CD14-positive monocyte (primary cell): ENCODE data around the gene FOXJ1. TPM values are rescaled to one million over a fixed set of nuclear protein-coding genes. Genes with fewer than 3 reads are reported as not detected.

Source experiments
- DNase-seq, 3 donors: peaks; one replicate each; pipeline ENCODE4 v3.0.0-alpha.2; 2011 to 2022
- H2AFZ ChIP-seq: 2 replicates; pipeline ENCODE4 v1.6.0; 2012; ENCODE audit warnings: mild to moderate bottlenecking, low read depth, low read length, inconsistent platforms; ENCODE audit not compliant: insufficient read depth, poor library complexity, severe bottlenecking
- H3K27ac ChIP-seq, 2 donors: 1 replicate in 1 of 2; 2 replicates in 1 of 2; pipeline ENCODE4 v1.5.1; 2012 to 2013; ENCODE audit warnings: low read length in 2 of 2, control low read depth in 1 of 2, inconsistent platforms in 1 of 2, low read depth in 1 of 2, mild to moderate bottlenecking in 1 of 2
- H3K27me3 ChIP-seq, 2 donors: one replicate each; pipeline versions ENCODE4 v1.6.0 to v1.6.1; 2011 to 2013; ENCODE audit warnings: low read length in 2 of 2; ENCODE audit not compliant: control insufficient read depth in 2 of 2, insufficient read depth in 2 of 2
- H3K36me3 ChIP-seq, 2 donors: replicated peaks in 1 of 2; 1 replicate in 1 of 2; 2 replicates in 1 of 2; pipeline versions ENCODE4 v1.5.1 to v1.6.1; 2012 to 2013; ENCODE audit warnings: low read length in 2 of 2, control low read depth in 1 of 2, inconsistent platforms in 1 of 2, mild to moderate bottlenecking in 1 of 2; ENCODE audit not compliant: insufficient read depth in 2 of 2, control insufficient read depth in 1 of 2
- H3K4me1 ChIP-seq, 2 donors: 1 replicate in 1 of 2; 2 replicates in 1 of 2; pipeline versions ENCODE4 v1.5.1 to v1.6.1; 2012 to 2013; ENCODE audit warnings: low read length in 2 of 2, control low read depth in 1 of 2, inconsistent platforms in 1 of 2, mild to moderate bottlenecking in 1 of 2, moderate library complexity in 1 of 2; ENCODE audit not compliant: insufficient read depth in 2 of 2, control insufficient read depth in 1 of 2
- H3K4me2 ChIP-seq: replicated peaks from 2 replicates; pipeline ENCODE3; 2012; ENCODE audit warnings: low read length, moderate library complexity, mild to moderate bottlenecking; ENCODE audit not compliant: poor library complexity, severe bottlenecking; ENCODE audit errors: extremely low read depth
- H3K4me3 ChIP-seq, 3 experiments: fragments of 200-600 bp in 1 of 3; sonication (generic) in 1 of 3; replicated peaks in 1 of 3; 1 replicate in 2 of 3; 2 replicates in 1 of 3; pipeline ENCODE4 v1.5.1; 2011 to 2013; ENCODE audit warnings: low read length in 3 of 3, mild to moderate bottlenecking in 3 of 3, control low read depth in 2 of 3, low read depth in 2 of 3, inconsistent platforms in 1 of 3, moderate library complexity in 1 of 3
- H3K79me2 ChIP-seq: 2 replicates; pipeline ENCODE4 v1.6.0; 2012; ENCODE audit warnings: mild to moderate bottlenecking, control low read depth, inconsistent platforms, low read length, moderate library complexity; ENCODE audit not compliant: insufficient read depth
- H3K9ac ChIP-seq: 2 replicates; pipeline ENCODE4 v1.6.0; 2017; ENCODE audit warnings: low read length, mild to moderate bottlenecking; ENCODE audit not compliant: insufficient read depth, poor library complexity, severe bottlenecking
- H3K9me3 ChIP-seq, 2 donors: replicated peaks in 1 of 2; 1 replicate in 1 of 2; 2 replicates in 1 of 2; pipeline versions ENCODE4 v1.5.1 to v1.6.1; 2012 to 2013; ENCODE audit warnings: low read length in 2 of 2, control low read depth in 1 of 2; ENCODE audit not compliant: control insufficient read depth in 1 of 2, insufficient read depth in 1 of 2
- H4K20me1 ChIP-seq: 2 replicates; pipeline ENCODE4 v1.6.0; 2012; ENCODE audit warnings: mild to moderate bottlenecking, low read length, control low read depth, moderate library complexity; ENCODE audit not compliant: insufficient read depth
- H3K27ac Mint-ChIP-seq, 7 donors: one replicate each; pipeline ENCODE4 v1.8.0; 2020; ENCODE audit warnings: mild to moderate bottlenecking in 7 of 7, mixed read lengths in 7 of 7, moderate library complexity in 6 of 7, inconsistent platforms in 2 of 7
- H3K27me3 Mint-ChIP-seq, 3 donors: one replicate each; pipeline ENCODE4 v1.8.0; 2021 to 2022; ENCODE audit warnings: low read depth in 3 of 3, mild to moderate bottlenecking in 3 of 3, mixed read lengths in 3 of 3, moderate library complexity in 3 of 3, inconsistent platforms in 1 of 3
- H3K36me3 Mint-ChIP-seq, 2 donors: one replicate each; pipeline ENCODE4 v1.8.0; 2020; ENCODE audit warnings: mixed read lengths in 2 of 2, inconsistent platforms in 1 of 2, mild to moderate bottlenecking in 1 of 2
- H3K4me1 Mint-ChIP-seq: one replicate; pipeline ENCODE4 v1.8.0; 2020; ENCODE audit warnings: mild to moderate bottlenecking, mixed read lengths
- H3K4me3 Mint-ChIP-seq, 2 donors: one replicate each; pipeline ENCODE4 v1.8.0; 2020; ENCODE audit warnings: mild to moderate bottlenecking in 2 of 2, mixed read lengths in 2 of 2, moderate library complexity in 1 of 2
- H3K9me3 Mint-ChIP-seq, 7 donors: one replicate each; pipeline ENCODE4 v1.8.0; 2020 to 2022; ENCODE audit warnings: mixed read lengths in 7 of 7, mild to moderate bottlenecking in 6 of 7, moderate library complexity in 6 of 7, inconsistent platforms in 2 of 7
- WGBS: methylation state at CpG from one replicate; pipeline ENCODE4 v1.1.5; 2013; ENCODE audit warnings: missing lambda C conversion rate; ENCODE audit not compliant: insufficient coverage; 5-methylcytosine and 5-hydroxymethylcytosine counted together
- intact Hi-C, 2 donors: fragments of 100-400 bp; cut with micrococcal nuclease; formaldehyde crosslinking; loops; one replicate each; pipeline versions ENCODE4 v1.15.0 to v1.15.1; 2023
- polyA plus RNA-seq, 3 donors: library from polyadenylated mRNA; depleted of rRNA in 1 of 3; unstranded in 2 of 3; stranded (reverse) in 1 of 3; fragments of 300-500 nt in 2 of 3; fragments of >200 nt in 1 of 3; fragmentation: Illumina TruSeq in 2 of 3; gene quantifications; 1 replicate in 2 of 3; 2 replicates in 1 of 3; pipeline ENCODE4 v1.2.3, GENCODE V29; 2012 to 2021
- TF ChIP-seq, protein P1 (sequence below): fragments of 200-600 bp; IDR thresholded peaks from one replicate; pipeline ENCODE4 v1.8.0; 2022; ENCODE audit warnings: antibody characterized with exemption, mild to moderate bottlenecking

The FOXJ1 gene
- polyA plus RNA-seq, 3 donors, result not detected

DNA sequence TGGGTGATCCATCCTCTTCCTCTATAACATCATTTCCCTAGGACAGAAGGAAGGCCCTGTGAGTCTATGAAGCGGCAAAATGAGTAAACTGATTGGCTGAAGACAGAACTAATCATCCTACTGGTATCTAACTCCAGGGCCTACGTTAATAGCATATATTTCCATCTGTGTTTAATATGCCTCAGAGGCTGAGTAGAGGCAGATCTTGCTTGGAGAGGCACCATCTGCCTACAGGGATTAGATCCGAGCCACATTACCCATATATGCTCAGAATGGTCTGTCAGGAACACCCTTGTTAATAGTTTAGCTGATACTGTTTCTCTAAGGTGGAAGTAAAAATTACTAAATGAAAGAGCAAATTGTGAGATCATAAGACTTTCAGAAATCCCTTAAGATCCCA lies 13.2 kb upstream of the FOXJ1 start:
- no peaks in the 10 kb centered on the region for H3K9me3 Mint-ChIP-seq
- H3K4me3 ChIP-seq, result no peak overlapping the region
- H3K4me1 ChIP-seq, result no peaks in the 10 kb centered on the region
- no CpG with 5 or more reads among the region's 3 CpGs for WGBS
- no peak overlapping the region for H3K4me3 Mint-ChIP-seq
- no peaks in the 10 kb centered on the region for H3K4me1 Mint-ChIP-seq
- no peaks in the 10 kb centered on the region for H3K36me3 ChIP-seq
- intact Hi-C loops, result no loop called here
- no peak overlapping the region for H2AFZ ChIP-seq
- H3K9me3 ChIP-seq, result no peaks in the 10 kb centered on the region
- no peak overlapping the region for H3K9ac ChIP-seq
- no peak overlapping the region for H3K27ac ChIP-seq
- DNase-seq, result no peak
- H4K20me1 ChIP-seq, result no peaks in the 10 kb centered on the region
- H3K4me2 ChIP-seq, result no peak overlapping the region
- TF ChIP-seq, protein P1, sequence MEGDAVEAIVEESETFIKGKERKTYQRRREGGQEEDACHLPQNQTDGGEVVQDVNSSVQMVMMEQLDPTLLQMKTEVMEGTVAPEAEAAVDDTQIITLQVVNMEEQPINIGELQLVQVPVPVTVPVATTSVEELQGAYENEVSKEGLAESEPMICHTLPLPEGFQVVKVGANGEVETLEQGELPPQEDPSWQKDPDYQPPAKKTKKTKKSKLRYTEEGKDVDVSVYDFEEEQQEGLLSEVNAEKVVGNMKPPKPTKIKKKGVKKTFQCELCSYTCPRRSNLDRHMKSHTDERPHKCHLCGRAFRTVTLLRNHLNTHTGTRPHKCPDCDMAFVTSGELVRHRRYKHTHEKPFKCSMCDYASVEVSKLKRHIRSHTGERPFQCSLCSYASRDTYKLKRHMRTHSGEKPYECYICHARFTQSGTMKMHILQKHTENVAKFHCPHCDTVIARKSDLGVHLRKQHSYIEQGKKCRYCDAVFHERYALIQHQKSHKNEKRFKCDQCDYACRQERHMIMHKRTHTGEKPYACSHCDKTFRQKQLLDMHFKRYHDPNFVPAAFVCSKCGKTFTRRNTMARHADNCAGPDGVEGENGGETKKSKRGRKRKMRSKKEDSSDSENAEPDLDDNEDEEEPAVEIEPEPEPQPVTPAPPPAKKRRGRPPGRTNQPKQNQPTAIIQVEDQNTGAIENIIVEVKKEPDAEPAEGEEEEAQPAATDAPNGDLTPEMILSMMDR, result no peak
- H3K79me2 ChIP-seq, result no peaks in the 10 kb centered on the region
- H3K36me3 Mint-ChIP-seq, result no peaks in the 10 kb centered on the region
- H3K27me3 Mint-ChIP-seq, result peaks cover 0 to 3% (median 3%) of the 10 kb centered on the region in 3 donors
- no peak overlapping the region for H3K27ac Mint-ChIP-seq
- H3K27me3 ChIP-seq, result no peaks in the 10 kb centered on the region

DNA sequence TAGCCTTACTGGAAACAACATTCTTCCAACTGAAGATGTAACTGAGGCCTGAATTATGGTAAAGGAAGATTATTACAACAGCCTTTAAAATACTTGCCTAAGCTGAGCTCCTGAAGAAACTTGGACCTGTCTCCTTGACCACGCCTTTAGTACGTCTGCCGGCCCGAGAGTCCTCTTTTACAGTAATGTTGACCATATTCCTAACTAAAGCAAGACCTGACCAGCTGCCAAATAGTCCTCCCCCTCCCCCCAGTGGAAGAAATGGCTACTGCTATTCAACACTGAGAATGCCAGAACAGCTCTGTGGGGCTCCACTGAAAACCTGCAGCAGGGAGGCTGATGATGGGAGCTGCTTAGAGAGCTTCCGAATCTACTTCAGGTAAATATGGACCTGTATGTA lies 12.6 kb upstream of the FOXJ1 start:
- no peak for DNase-seq
- no peak overlapping the region for H3K27ac ChIP-seq

More for the DNA sequence above, 12.6 kb upstream of the FOXJ1 start:
- H3K4me2 ChIP-seq, result no peak overlapping the region
- whole genome bisulfite sequencing, result 100% methylated on average over 3 of the region's 5 CpGs
- H3K4me1 ChIP-seq, result no peaks in the 10 kb centered on the region
- H3K27me3 ChIP-seq, result no peaks in the 10 kb centered on the region
- no peak overlapping the region for H3K27ac Mint-ChIP-seq
- intact Hi-C loops, result no loop called here
- H3K36me3 ChIP-seq, result no peaks in the 10 kb centered on the region
- peaks cover 1 to 3% (median 2%) of the 10 kb centered on the region in 3 donors for H3K27me3 Mint-ChIP-seq
- no peaks in the 10 kb centered on the region for H3K9me3 Mint-ChIP-seq
- no peaks in the 10 kb centered on the region for H3K9me3 ChIP-seq
- TF ChIP-seq, protein P1, result no peak
- no peak overlapping the region for H3K9ac ChIP-seq
- no peaks in the 10 kb centered on the region for H4K20me1 ChIP-seq
- no peak overlapping the region for H2AFZ ChIP-seq
- H3K4me1 Mint-ChIP-seq, result no peaks in the 10 kb centered on the region
- H3K4me3 Mint-ChIP-seq, result no peak overlapping the region
- no peak overlapping the region for H3K4me3 ChIP-seq
- H3K36me3 Mint-ChIP-seq, result no peaks in the 10 kb centered on the region
- H3K79me2 ChIP-seq, result no peaks in the 10 kb centered on the region
